GM21360 (cell line): ENCODE measurements around the gene LRRC73.
"Not testable (repeated sequence)": the region's sequence is repeated elsewhere in the genome, so short reads cannot be mapped to it uniquely, and the experiment has no call there.

Experiments
- ATAC-seq: cut with Tn5 transposase; IDR thresholded peaks from one replicate; pipeline ENCODE4 v1.9.1; 2021; ENCODE audit warnings: mild to moderate bottlenecking, moderate library complexity; ENCODE audit not compliant: unreplicated experiment

The LRRC73 gene, protein sequence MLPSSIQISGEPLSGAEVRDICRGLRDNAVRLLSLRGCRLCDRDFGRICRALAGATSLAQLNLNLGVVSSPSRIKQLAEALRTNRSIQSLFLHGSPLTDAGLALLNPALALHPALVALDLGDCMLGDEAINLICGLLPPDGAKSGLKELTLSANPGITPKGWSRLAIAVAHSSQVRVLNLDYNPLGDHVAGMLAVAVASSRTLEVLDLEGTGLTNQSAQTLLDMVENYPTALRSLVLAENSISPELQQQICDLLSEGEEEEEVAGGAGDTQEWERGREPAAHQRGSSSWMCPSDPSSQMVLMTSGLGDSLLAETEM

DNA sequence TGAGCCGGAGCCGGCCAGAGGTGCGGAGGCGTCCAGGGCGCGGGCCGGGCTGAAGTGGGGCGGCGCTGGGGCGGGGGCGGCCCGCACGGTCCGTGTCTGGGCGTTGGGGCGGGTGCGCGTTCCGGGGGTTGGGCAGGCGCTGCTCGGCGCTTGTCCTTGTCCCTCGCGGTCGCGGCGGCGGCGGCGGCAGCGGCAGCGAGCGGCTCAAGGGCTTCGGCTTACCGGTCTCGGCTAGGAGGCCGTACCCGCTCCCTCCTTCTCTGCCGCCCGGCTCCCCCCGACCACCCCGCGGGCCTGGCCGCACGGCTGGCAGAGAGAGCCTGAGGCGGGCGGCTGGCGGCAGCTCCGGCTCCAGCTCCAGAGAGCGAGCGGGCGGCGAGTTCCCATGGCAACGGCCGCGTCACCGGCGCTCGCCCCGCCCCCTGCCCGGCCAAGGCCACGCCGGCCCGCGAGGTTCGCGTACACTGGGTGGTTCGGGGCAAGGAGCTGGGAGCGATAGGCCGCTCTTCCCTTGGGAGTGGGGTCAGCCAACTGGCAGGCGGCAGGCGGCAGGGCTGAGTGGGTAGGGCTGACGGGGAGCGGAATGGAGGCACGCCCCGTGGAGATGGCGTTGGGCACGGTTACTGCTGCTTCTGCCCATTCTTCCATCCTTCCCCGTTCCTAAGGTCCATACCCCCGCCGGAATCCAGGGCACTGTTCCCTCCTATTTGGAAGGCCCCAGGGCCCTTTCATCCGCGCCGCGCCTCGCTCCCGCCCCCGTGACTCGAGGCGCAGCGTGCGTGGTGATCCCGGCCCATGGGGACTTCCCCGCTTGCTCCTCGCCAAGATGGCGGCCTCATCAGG is at the start of gene LRRC73:
Gene LRRC73, minus strand, starts transcription at position 363 of the 843 bp plus-strand sequence. CDS start 561 bp downstream, outside the sequence.
- ATAC-seq, result no peak

DNA sequence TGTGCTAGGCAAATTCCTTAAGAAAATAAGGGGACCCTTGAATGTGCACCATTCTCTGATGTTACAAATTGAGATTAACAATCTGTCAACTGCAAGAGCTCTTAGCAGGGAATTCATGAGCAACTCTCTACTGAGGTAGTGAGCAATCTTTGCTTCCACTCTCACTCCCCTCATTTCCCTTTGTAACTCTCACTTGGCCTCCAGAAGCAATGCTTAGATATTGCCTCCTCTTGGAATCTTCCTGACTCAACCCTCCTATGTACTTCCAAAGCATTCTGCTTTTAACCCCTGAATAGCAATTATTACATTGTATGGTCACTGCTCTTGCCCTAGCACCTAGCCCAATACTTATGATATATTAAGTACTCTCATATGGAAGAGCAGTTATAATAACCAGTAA is 49.2 kb upstream of the LRRC73 start:
- ATAC-seq, result no peak

DNA sequence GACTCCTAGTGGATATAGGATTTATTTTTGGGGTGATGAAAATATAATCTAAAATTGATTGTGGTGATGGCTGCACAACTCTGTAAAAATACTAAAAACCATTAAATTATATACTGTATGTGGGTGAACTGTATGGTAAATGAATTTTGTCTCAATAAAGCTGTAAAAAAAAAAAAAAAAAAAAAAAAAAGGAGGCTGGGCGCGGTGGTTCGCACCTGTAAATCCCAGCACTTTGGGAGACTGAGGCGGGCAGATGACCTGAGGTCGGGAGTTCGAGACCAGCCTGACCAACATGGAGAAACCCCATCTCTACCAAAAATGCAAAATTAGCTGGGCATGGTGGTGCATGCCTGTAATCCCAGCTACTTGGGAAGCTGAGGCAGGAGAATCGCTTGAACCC is 47.5 kb upstream of the LRRC73 start:
- not testable (repeated sequence) for ATAC-seq

DNA sequence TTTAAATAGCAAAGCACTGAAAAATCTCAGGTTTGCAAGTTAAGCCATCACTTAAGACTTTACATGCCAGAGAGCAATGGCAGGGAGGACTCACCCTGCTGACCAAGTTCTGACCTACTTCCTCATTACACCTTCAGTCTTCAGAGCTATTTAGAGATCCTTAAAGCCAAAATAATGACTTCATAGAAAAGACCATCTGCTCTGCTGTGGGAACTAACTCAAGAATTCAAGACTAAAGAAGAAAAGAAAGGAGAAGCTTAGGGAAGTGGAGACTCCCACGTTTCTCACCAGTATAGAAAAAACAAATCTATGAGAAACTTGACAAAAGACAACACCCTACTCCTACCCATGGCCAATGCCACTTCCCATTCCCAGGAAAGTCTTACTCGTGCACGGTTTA is 37.1 kb upstream of the LRRC73 start:
- ATAC-seq, result no peak

DNA sequence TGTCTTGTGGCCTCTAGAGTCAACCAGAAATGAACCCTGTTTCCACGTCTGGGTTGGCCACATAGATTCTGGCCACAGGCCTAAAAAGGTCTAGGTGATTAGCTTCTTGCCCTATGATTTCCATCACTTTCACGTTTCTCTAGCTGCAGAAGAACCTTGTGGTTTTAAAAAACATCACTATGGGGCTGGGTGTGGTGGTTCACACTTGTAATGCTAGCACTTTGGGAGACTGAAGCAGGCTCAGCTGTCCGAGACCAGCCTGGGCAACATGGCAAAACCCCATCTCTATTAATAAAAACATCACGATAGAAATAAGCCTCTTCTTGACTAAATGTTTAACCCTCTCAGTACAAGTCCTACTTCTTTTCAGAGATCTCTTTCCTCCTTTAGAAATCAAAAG is 34.3 kb upstream of the LRRC73 start:
- no peak for ATAC-seq

DNA sequence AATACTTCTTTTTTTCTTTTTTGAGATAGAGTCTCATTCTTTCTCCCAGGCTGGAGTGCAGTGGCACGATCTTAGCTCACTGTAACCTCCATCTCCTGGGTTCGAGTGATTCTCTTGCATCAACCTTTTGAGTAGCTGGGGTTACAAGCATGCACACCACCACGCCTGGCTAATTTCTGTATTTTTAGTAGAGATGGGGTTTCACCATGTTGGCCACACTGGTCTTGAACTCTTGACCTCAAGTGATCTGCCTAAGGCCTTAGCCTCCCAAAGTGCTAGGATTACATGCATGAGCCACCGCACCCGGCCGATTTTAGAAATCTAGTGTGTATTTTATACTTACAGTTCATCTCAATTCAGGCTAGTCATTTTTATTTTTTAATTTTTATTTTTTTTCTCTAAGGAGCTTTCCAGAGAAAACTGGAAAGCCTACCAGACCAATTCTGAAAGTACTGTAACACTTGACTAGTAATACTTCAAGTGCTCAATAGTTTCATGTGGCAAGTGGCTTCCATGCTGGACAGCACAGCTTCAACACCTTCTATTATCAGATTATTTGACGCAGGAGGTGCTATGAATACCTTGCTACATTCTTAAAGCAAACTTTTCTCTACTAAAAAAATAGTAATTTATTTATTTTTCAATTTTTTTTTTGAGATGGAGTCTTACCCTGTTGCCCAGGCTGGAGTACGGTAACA is 31.8 kb upstream of the LRRC73 start:
- ATAC-seq, result no peak

DNA sequence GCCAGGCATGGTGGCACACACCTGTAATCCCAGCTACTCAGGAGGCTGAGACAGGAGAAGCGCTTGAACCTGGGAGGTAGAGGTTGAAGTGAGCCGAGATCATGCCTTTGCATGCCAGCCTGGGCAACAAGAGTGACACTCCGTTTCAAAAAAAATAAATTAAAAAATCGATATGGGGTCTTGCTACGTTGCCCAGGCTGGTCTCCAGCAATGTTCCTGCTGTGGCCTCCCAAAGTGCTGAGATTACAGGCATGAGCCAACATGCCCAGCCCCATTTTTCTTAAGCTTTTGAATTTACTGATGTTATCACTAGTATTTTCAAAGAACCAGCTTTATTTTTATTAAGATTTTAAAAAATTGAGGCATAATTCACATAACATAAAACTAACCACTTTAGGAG is 30.4 kb upstream of the LRRC73 start:
- ATAC-seq, result no peak

DNA sequence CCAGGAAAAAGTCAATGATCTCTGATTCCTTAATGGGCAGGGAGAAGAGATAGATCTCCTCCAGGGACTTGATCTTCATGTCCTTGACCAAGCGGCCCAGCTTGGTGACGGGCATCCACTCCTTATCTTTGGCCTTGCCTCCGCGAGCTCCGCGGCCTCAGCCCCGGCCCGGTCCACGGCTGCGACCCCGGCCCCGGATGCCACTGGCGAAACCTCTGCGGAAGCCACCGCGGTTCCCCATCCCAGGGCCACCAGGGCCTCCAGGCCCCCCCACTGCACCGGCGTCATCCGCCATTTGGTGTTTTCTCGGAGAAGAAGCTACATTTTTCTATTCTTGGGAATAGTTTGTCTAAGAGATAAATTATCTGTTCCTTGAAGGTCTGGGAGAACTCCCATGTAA is 29.3 kb upstream of the LRRC73 start:
- ATAC-seq, result not testable (repeated sequence)

DNA sequence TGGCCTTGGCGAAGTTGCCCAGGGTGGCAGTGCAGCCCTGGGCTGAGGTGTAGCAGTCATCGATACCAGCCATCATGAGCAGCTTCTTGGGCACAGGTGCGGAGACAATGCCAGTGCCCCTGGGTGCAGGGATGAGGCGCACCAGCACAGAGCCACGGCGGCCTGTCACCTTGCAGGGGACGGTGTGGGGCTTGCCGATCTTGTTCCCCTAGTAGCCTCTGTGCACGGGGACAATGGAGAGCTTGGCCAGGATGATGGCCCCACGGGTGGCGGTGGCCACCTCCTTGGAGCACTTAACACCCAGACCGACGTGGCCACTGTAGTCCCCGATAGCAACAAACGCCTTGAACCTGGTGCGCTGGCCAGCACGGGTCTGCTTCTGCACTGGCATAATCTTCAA is 28.8 kb upstream of the LRRC73 start:
- ATAC-seq, result not testable (repeated sequence)

DNA sequence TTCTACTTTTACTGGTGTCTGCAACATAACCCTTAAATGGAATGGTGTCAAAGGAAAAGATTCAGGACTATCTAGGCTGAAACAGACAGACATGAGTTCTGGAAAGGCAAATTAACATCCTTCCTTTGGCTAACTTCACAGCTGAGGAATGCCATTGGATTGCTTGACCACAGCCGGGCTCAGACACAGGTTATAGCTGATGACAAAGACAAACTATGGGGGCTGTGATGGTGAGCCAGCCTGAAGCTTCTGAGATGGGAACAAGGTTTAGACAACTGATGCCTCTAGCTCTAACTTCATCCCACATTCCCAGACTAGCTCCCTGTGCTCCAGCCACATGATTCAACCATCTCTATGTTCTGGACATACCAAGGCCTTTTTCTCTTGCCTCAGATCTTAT is 22.1 kb upstream of the LRRC73 start:
- ATAC-seq, result no peak

DNA sequence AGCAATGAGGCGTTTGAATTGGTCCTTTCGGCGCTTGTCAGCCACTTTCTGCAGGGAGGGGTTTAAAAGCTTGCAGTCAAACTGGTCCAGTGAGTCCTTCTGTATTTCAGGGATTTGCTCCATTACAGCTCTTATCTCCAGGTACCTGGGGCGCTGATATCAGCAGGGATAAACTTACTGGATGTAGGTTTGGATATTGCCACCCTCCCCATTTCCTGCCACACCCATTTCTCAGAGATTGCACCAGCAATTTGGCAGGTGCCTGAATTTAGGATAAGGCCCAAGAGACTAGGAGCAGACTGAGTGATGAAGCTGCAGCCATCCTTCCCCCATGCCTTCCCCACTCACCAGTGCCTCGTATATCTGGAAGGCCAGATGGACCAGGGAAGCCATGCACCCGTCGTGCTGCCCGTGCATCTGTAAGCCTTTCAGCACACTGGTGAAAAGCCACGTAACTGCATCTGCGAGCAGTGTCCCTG is 14.4 kb upstream of the LRRC73 start:
- ATAC-seq, result no peak

DNA sequence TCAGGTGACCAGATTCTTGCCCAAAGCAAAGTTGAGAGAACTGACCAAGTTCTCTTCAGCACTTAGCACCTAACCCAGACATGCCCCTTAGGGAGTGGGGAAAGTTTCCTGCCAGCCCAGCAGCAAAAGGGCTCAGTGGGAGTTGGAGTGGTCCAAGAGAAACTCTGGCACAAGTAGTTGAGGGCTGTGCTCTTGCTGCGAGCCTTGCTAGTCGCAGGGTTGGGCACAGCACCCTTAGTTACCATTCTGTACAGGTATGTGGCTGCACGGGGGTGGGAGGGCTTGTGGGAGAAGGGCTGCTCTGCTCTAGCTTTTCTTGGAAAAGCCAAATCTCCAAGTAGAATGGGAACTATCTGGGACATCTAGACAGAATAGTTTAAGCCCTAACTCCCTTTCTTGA is 13.1 kb upstream of the LRRC73 start:
- no peak for ATAC-seq

DNA sequence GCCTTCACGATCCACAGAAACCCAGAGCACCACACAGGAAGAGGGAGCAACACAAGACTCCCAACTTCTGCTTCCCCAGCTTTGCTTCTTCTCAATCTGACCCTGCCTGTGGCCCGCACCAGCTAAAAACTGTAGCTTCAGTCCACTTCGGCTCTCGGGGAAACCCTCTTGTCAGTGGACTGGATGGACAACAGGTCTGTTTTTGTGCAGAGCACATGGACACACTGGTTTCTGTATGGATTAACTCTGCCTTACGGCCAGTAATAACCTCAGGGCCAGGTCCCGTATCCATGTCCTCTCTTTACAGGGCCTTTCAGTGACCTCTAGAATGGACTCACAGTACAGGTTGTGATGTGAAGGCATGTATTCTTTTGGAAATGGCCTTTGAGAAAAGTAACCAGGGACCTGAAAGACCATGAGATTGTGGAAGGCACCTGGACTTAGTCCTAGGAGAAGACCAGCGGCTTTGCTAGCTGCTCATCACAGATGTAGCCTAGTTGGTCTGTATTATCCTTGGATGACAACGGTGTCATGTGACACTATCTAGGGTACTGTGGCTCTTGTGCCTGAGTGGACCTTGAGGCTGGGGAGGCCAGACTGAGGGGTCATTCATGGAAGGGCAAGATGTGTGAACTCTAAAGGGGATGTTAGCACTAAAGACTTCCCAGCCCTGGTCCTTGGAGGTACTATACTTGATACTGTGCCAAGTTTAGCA is 12.6 kb upstream of the LRRC73 start:
- ATAC-seq, result no peak

DNA sequence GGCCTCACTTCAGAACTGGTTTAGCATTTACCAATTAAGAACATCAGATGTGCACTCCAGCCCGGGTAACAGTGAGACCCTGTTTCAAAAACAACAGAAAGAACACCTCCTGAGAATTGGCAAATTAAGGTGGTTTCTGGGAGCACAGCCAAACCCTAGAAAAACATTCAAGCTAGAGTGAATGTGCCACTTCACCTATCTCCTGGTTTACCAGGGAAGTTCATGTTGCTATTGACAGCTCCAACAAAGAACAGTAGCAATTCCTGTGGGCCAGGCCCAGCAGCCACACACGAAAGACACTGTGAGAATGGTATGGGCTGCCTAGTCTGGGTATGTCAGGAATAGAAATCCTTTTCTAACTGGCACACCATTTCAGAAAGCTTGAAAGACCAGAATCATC is 11.7 kb upstream of the LRRC73 start:
- ATAC-seq, result no peak

DNA sequence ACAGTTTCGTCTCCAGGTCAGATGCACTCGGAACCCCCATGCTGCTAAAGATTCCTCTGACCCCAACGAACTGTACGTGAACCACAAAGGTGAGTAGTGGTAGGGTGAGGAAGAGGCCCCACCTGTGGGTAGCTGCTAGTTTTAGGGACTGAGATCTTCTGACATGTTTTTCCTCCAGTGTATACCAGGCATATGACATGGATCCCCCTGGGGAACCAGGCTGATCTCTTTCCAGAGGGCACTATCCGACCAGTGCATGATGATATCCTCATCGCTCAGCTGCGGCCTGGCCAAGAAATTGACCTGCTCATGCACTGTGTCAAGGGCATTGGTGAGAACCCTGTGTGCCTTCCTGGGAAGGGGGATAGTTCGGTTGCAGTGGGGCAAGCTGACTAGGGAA is 10.0 kb upstream of the LRRC73 start:
- no peak for ATAC-seq

DNA sequence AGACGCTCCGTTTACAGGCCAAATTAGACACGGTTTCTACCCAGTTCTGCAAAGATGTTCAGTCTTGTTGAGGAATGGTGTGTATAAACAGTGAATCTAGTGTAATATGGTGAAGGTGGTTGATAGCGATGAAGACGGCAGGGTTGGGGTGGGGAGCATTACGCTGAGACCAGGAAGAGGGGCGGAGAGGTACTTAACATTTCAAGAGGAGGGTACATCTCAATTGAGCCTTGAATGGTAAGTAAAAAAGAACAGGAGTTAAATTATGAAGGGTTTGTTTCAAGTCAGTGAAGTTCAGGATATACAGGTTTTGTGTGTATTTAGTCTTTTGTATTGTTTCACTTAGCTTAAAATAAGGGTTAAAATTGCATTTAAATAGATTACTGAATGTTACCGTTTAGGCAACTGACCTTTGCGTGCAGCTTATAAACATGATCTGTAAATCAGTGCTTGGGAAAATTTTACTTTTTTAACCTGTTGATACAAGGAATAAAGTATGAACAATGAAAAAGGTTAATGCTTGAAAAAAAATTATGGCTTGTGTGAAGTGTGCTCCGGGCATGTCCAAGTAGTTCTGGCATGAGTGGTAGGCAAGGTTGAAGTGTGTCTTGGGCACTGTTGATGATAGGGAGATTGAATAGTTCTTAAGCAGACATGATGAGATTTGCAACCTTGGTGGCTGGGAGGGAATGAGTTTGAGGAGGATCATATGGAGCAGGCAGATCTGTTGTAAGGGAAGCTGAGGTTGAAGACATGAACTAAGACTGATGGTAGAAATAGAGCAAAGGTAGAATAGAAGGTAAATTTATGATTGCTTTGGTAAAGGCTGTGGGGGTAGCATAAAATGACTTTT is 7.6 kb upstream of the LRRC73 start:
- ATAC-seq, result no peak

DNA sequence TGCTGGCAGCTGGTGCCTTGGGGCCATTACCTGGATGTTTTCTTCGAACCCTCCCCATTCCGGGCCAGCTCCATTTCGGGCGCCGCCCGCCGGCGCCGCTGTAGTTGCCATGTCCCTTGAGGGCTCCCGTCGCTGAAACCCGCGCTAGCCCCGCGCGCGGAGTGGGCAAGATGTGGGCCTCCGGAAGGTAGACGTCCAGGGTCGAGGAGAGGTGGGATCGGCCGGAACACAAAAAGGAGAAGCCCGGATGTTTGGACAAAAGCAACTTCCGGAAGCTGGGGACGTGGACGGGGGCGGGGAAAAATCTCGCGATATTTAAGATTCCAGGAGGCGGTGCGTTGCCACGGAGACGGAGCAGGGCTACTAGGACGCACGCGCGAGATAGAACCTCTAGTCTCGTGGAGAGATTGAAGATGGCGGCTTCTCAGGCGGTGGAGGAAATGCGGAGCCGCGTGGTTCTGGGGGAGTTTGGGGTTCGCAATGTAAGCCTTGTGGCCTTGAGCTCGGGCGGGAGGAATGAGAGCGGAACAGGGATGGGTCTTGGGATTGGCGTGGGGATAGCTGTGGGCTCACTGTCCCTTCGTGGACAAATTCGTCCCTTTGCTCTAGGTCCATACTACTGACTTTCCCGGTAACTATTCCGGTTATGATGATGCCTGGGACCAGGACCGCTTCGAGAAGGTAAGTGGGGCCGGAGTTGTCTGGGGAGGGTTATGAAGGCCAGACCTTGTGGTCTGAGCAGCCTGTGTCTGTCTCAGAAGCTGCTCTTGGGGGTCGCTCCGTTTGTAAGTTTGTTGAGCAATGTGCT is 6.8 kb upstream of the LRRC73 start, which contains the start of the genes POLR1C and YIPF3:
Gene POLR1C, plus strand, starts transcription at position 393 of the 808 bp plus-strand sequence. Its CDS starts 21 bp downstream, at position 414.
Gene YIPF3, minus strand, starts transcription at position 230 of the 808 bp plus-strand sequence. Its CDS starts 119 bp downstream, at position 111.
- peak; percentile 72 for ATAC-seq

DNA sequence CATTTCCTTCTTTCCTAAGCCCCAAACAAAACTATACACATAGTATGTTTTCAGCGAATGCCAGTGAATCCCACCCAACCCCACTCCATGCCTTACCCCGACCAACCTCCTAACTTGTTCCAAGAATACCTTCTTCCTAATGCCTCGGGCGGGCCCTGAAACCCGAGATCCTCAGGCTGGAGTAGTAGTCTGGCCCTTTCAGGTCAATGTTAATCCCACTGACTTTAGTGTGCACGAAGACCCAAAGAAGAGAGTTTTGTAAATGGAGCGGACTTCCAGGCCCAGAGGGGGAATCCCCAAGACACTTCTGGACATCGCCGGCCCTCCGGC is 6.2 kb upstream of the LRRC73 start:
- ATAC-seq, result no peak

DNA sequence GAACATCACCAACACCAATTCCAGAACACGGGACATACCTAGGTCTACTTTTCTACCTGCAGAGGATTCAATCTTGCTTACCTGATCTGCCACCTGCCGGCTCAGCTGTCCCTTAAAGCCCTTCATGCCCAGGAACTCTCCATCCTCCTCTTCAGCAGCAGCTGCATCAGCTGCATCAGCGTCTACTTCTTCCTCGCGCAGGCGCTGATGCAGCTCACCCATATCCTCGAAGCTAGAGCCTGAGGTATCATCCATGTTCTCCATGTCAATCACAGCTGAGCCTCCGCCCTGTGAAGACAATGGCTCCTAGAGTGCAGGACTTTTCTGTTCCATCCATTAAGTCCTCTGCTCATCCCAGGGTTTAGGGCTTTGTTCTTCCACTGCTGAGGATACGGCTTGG is 5.7 kb upstream of the LRRC73 start:
- ATAC-seq, result no peak
